ENCODE measurements around the gene ATP6V0E1. TPM values are rescaled to one million over a fixed set of nuclear protein-coding genes. Genes with fewer than 3 reads are reported as not detected.

The ATP6V0E1 gene
- total and polyA plus RNA-seq, 2 donors (not counting 3 experiments of a cell fraction or from before 2014, with no cell fraction given) = 217 to 278 TPM

DNA sequence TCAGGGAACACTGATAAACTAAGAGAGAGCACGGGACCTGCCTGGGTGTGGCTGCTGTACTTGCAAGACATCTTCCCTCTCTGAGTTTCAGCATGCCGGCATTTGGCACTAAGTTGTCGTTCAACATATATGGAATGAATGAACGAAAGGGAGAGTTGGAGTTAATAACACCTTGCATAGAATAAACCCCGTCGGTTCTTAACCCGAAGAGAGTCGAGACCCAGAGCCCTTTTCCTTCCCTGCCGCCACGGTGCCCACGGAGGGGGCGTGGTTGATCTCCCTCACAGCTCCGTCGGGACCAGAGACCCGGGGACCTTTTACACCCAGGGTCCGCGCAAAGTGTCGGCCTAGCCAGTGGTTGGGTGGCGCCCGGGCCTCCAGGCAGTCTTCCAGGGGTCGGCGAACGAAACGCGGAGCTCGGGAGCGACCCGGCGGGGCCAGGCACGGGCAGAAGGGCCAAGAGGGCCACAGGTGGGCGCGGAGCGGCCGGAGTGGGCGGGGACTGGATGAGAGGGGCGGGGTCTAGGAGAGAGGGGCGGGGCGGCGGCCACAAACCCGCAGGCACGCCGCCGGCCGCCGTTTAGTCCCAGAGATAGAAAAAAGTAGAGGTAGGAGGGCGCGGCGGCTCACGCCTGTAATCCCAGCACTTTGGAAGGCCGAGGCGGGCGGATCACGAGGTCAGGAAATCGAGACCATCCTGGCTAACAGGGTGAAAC lies 25.1 kb upstream of the ATP6V0E1 start:
- CTCF ChIA-PET = interaction anchor here (0.6 to 2.6 kb wide), 9 partner anchors 8 to 373 kb away, joined by 3 to 11 read pairs (median 5); partner anchors contain the start of gene ATP6V0E1
- TSS peak; percentile 63 for BruUV-seq (replicated peaks)

More for the DNA sequence above, 25.1 kb upstream of the ATP6V0E1 start:
- intact Hi-C loops (cut with micrococcal nuclease) = loop anchor here (1.0 to 5.0 kb wide), 7 partner anchors 25 to 514 kb away; partner anchors contain the start of genes ATP6V0E1, CREBRF and DUSP1
- TF ChIP-seq CTCF (IDR thresholded peaks at IDR 0.05; ENCODE audit: extremely low read depth in 1 of 2, insufficient read depth in 1 of 2, low read depth in 1 of 2, low read length in 2 of 2) (no peak), POLR2AphosphoS5 (IDR thresholded peaks at IDR 0.05; ENCODE audit: insufficient read depth, low read depth, low read length) (no peak), EZH2 (IDR thresholded peaks at IDR 0.05; ENCODE audit: borderline replicate concordance, low read depth, low read length, severe bottlenecking) (no peak), FOS (IDR thresholded peaks at IDR 0.05; ENCODE audit: borderline replicate concordance, insufficient read depth, low read length) (no peak), POLR2A (IDR thresholded peaks at IDR 0.05; ENCODE audit: low read depth, low read length) (no peak), GATA2 (IDR thresholded peaks at IDR 0.05; ENCODE audit: insufficient read depth, insufficient read length, low read depth, low read length) (no peak)
- TF ChIP-seq, protein P1, sequence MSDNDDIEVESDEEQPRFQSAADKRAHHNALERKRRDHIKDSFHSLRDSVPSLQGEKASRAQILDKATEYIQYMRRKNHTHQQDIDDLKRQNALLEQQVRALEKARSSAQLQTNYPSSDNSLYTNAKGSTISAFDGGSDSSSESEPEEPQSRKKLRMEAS (IDR thresholded peaks at IDR 0.05; ENCODE audit: insufficient read depth, insufficient read length) = no peak
- Histone ChIP-seq H3K4me3 (replicated peaks in 1 of 3; ENCODE audit: insufficient read depth in 1 of 3, low read depth in 1 of 3, low read length in 3 of 3) (peak overlapping the region; percentile 59 to 66 (median 63)), H3K9me3 (replicated peaks; ENCODE audit: control insufficient read depth, insufficient read depth, low read length) (no peaks in the 10 kb centered on the region), H2AFZ (ENCODE audit: low read depth, low read length) (peak overlapping the region; percentile 92), H3K27ac (ENCODE audit: insufficient read depth, low read depth, low read length) (peak overlapping the region; percentile 59), H3K36me3 (ENCODE audit: control insufficient read depth in 2 of 2, extremely low read depth in 1 of 2, insufficient read depth in 2 of 2, low read length in 2 of 2) (no peaks in the 10 kb centered on the region), H3K4me2 (ENCODE audit: insufficient read depth, low read length) (peak overlapping the region; percentile 76), H3K4me1 (ENCODE audit: control insufficient read depth, extremely low read depth, insufficient read depth, low read length) (peaks cover 22% of the 10 kb centered on the region), H3K9ac (replicated peaks; ENCODE audit: extremely low read depth, insufficient read depth, low read length) (peak overlapping the region; percentile 86), H3K27me3 (ENCODE audit: control insufficient read depth in 2 of 2, insufficient read depth in 2 of 2, low read length in 2 of 2) (no peaks in the 10 kb centered on the region), H3K79me2 (ENCODE audit: control insufficient read depth, insufficient read depth, low read length) (peaks cover 5% of the 10 kb centered on the region), H4K20me1 (replicated peaks; ENCODE audit: control insufficient read depth, extremely low read depth, insufficient read depth, low read length) (no peaks in the 10 kb centered on the region), H3K9me1 (replicated peaks; ENCODE audit: control insufficient read depth, extremely low read depth, insufficient read depth, low read length) (no peaks in the 10 kb centered on the region)
- dilution Hi-C loops (cut with MboI; ENCODE audit: extremely low pct_ligation_motif_present, low sequenced_read_pairs) = no loop called here
- peak; percentile 48 for FAIRE-seq
- peak; percentile 58 for DNase-seq (ENCODE audit: low read depth, low spot score)
- POLR2A ChIA-PET = interaction anchor here (0.7 to 1.5 kb wide), 5 partner anchors 14 to 371 kb away, joined by 3 to 5 read pairs (median 3); partner anchors contain the start of gene ATP6V0E1

All from endothelial cell of umbilical vein (primary cell).